Measurements from ENCODE around the gene MDC1. TPM values are rescaled to one million over a fixed set of nuclear protein-coding genes. Genes with fewer than 3 reads are reported as not detected.
"Not testable (repeated sequence)": the region's sequence is repeated elsewhere in the genome, so short reads cannot be mapped to it uniquely, and the experiment has no call there.

Gene MDC1
- total RNA-seq, 1 experiment from 2014 or later: 46.6 TPM

DNA sequence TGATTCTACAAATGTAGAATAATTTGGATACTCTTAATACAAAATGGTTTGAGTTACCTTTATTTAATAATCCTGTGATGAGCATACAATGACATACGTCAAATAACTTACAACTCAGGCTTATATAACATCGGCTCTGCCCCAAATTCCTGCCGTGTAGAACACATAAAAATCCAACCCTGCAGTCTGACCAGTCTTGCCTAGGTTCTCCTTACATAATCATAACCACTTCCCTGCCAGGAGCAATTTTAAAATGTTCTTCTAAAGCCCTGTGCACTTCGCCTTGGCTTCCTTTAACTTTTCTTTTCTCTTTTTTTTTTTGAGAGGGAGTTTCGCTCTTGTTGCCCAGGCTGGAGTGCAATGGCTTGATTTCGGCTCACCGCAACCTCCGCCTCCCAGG is 43.5 kb upstream of the MDC1 start:
- H3K36me3 Mint-ChIP-seq (ENCODE audit: insufficient read depth, unreplicated experiment): peaks cover 25% of the 10 kb centered on the region

DNA sequence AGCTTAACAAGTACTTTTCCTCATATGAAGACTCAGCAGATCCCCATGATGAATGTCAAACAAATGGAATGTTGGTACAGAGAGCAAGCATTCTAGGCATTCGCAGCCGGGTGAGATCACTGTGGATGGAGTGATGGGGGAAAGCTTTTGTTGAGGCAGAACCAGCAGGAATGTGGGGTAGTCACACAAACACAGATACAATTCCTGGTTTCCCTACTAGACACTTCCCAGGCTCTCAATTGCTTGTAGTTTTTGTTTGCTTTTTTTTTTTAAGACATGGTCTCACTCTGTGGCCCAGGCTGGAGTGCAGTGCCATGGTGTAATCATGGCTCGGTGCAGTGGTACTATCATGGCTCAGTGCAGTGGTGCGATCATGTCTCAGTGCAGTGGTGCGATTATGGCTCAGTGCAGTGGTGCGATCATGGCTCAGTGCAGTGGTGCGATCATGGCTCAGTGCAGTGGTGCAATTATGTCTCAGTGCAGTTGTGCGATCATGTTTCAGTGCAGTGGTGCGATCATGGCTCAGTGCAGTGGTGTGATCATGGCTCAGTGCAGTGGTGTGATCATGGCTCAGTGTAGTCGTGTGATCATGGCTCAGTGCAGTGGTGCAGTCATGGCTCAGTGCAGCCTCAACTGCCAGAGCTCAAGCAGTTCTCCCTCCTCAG is 42.6 kb upstream of the MDC1 start:
- TF ChIP-seq, protein P1, sequence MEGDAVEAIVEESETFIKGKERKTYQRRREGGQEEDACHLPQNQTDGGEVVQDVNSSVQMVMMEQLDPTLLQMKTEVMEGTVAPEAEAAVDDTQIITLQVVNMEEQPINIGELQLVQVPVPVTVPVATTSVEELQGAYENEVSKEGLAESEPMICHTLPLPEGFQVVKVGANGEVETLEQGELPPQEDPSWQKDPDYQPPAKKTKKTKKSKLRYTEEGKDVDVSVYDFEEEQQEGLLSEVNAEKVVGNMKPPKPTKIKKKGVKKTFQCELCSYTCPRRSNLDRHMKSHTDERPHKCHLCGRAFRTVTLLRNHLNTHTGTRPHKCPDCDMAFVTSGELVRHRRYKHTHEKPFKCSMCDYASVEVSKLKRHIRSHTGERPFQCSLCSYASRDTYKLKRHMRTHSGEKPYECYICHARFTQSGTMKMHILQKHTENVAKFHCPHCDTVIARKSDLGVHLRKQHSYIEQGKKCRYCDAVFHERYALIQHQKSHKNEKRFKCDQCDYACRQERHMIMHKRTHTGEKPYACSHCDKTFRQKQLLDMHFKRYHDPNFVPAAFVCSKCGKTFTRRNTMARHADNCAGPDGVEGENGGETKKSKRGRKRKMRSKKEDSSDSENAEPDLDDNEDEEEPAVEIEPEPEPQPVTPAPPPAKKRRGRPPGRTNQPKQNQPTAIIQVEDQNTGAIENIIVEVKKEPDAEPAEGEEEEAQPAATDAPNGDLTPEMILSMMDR (IDR thresholded peaks at IDR 0.05; ENCODE audit: insufficient read depth in 1 of 2, low read depth in 1 of 2, low read length in 1 of 2, severe bottlenecking in 1 of 2, unreplicated experiment in 1 of 2): no peak
- H3K4me3 ChIP-seq (ENCODE audit: low read depth, low read length): no peak overlapping the region
- peaks cover 34% of the 10 kb centered on the region for H3K4me1 Mint-ChIP-seq (ENCODE audit: low read depth, unreplicated experiment)
- intact Hi-C loops (cut with micrococcal nuclease; ENCODE audit: unreplicated experiment): loop anchor here (5.0 kb wide), 1 partner anchor 53 kb away; no protein-coding TSS in a partner anchor
- no peak overlapping the region for H3K4me3 Mint-ChIP-seq (ENCODE audit: unreplicated experiment)
- ChIA-PET CTCF (interaction anchor here (0.7 to 1.1 kb wide), 3 partner anchors 9 to 154 kb away, joined by 3 to 4 read pairs (median 3); partner anchors contain the start of genes IER3 and VARS2), POLR2A (interaction anchor here (0.6 to 1.0 kb wide), 3 partner anchors 9 to 42 kb away, joined by 3 to 5 read pairs (median 4); partner anchors contain the start of genes IER3 and MDC1)
- peak overlapping the region; percentile 75 for H3K27ac Mint-ChIP-seq (ENCODE audit: unreplicated experiment)
- peaks cover 10% of the 10 kb centered on the region for H3K9me3 Mint-ChIP-seq (ENCODE audit: unreplicated experiment)
- DNase-seq: peak; percentile 65 to 66
- no peaks in the 10 kb centered on the region for H3K27me3 ChIP-seq (replicated peaks; ENCODE audit: control insufficient read depth, insufficient read depth, low read length)
- no peaks in the 10 kb centered on the region for H3K9me3 ChIP-seq
- H3K36me3 Mint-ChIP-seq (ENCODE audit: insufficient read depth, unreplicated experiment): peaks cover 25% of the 10 kb centered on the region
- peaks cover 39% of the 10 kb centered on the region for H3K4me1 ChIP-seq
- no peaks in the 10 kb centered on the region for H3K27me3 Mint-ChIP-seq (ENCODE audit: insufficient read depth, unreplicated experiment)
- no TSS peak for BruUV-seq (replicated peaks)
- no peaks in the 10 kb centered on the region for H3K36me3 ChIP-seq (ENCODE audit: control insufficient read depth, insufficient read depth, low read length)

More for the DNA sequence above, 43.5 kb upstream of the MDC1 start:
- TF ChIP-seq, protein P1 (IDR thresholded peaks at IDR 0.05; ENCODE audit: insufficient read depth in 1 of 2, low read depth in 1 of 2, low read length in 1 of 2, severe bottlenecking in 1 of 2, unreplicated experiment in 1 of 2): no peak
- Mint-ChIP-seq H3K4me3 (ENCODE audit: unreplicated experiment) (no peak overlapping the region), H3K27ac (ENCODE audit: unreplicated experiment) (peak overlapping the region; percentile 75), H3K9me3 (ENCODE audit: unreplicated experiment) (peaks cover 11% of the 10 kb centered on the region), H3K4me1 (ENCODE audit: low read depth, unreplicated experiment) (peaks cover 34% of the 10 kb centered on the region), H3K27me3 (ENCODE audit: insufficient read depth, unreplicated experiment) (no peaks in the 10 kb centered on the region)
- peaks cover 47% of the 10 kb centered on the region for H3K4me1 ChIP-seq
- CTCF ChIA-PET: no interaction called here
- POLR2A ChIA-PET: interaction anchor here (0.7 kb wide), 1 partner anchor 203 kb away, joined by 4 read pairs; no protein-coding TSS in a partner anchor
- no peaks in the 10 kb centered on the region for H3K9me3 ChIP-seq
- intact Hi-C loops (cut with micrococcal nuclease; ENCODE audit: unreplicated experiment): loop anchor here (5.0 kb wide), 1 partner anchor 52 kb away; no protein-coding TSS in a partner anchor
- no peak overlapping the region for H3K4me3 ChIP-seq (ENCODE audit: low read depth, low read length)
- H3K27me3 ChIP-seq (replicated peaks; ENCODE audit: control insufficient read depth, insufficient read depth, low read length): no peaks in the 10 kb centered on the region
- BruUV-seq (replicated peaks): no TSS peak
- no peaks in the 10 kb centered on the region for H3K36me3 ChIP-seq (ENCODE audit: control insufficient read depth, insufficient read depth, low read length)
- no peak for DNase-seq

DNA sequence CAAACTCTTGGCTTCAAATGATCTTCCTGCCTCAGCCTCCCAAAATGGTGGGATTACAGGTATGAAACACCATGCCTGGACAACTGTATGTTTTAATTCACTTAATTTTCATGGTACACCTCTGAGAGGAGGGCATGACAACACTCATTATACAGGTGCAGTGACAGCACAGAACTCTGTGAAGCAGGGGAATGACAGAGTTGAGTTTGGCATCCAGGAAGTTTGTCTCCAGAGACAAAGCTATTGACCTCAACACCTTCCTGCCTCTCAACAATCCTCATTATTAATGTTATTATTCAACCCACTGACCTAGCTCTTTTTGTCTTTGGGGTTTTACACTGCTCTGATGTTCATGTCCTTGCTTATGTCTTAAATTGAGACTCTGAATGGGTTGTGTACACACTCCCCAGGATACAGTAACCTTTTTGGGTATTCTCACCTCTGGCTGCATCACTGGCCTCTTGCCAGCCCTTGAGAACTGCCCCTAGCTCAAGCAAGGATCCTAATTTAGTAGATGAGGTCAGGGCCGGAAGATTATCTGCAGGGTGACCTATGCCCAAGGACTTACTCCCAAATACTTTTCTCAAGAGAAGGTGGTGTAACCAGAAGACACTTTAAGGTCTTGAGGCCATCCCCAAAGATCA is 40.3 kb upstream of the MDC1 start:
- TF ChIP-seq, protein P1 (IDR thresholded peaks at IDR 0.05; ENCODE audit: insufficient read depth in 1 of 2, low read depth in 1 of 2, low read length in 1 of 2, severe bottlenecking in 1 of 2, unreplicated experiment in 1 of 2): no peak
- Mint-ChIP-seq H3K27ac (ENCODE audit: unreplicated experiment) (no peak overlapping the region), H3K4me1 (ENCODE audit: low read depth, unreplicated experiment) (peaks cover 20% of the 10 kb centered on the region), H3K9me3 (ENCODE audit: unreplicated experiment) (no peaks in the 10 kb centered on the region), H3K36me3 (ENCODE audit: insufficient read depth, unreplicated experiment) (peaks cover 9% of the 10 kb centered on the region), H3K4me3 (ENCODE audit: unreplicated experiment) (no peak overlapping the region), H3K27me3 (ENCODE audit: insufficient read depth, unreplicated experiment) (no peaks in the 10 kb centered on the region)
- Histone ChIP-seq H3K9me3 (no peaks in the 10 kb centered on the region), H3K4me1 (peaks cover 20% of the 10 kb centered on the region), H3K4me3 (ENCODE audit: low read depth, low read length) (no peak overlapping the region), H3K27me3 (replicated peaks; ENCODE audit: control insufficient read depth, insufficient read depth, low read length) (no peaks in the 10 kb centered on the region), H3K36me3 (ENCODE audit: control insufficient read depth, insufficient read depth, low read length) (no peaks in the 10 kb centered on the region)
- CTCF ChIA-PET: no interaction called here
- intact Hi-C loops (cut with micrococcal nuclease; ENCODE audit: unreplicated experiment): no loop called here
- BruUV-seq (replicated peaks): no TSS peak
- DNase-seq: no peak
- POLR2A ChIA-PET: no interaction called here

DNA sequence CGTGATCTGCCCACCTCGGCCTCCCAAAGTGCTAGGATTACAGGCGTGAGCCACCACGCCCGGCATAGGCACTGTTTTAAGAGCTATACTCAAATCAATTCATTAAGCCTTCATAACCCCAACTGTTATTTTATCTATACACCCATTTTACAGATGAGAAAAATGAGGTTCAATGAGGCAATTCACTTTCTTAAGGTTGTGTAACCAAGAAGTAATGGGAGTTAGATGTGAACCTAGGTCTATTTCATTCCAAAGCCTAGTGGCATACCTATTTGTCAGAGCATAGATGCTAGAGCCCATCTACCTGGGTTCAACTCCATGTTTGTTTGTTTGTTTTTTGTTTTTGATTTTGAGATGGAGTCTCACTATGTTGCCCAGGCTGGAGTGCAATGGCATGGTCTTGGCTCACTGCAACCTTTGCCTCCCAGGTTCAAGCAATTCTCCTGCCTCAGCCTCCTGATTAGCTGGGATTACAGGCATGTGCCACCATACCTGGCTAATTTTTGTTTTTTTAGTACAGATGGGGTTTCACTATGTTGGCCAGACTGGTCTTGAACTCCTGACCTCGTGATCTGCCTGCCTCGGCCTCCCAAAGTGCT is 39.4 kb upstream of the MDC1 start:
- H3K9me3 ChIP-seq; intact Hi-C loops (cut with micrococcal nuclease; ENCODE audit: unreplicated experiment); H3K27me3 ChIP-seq (replicated peaks; ENCODE audit: control insufficient read depth, insufficient read depth, low read length); CTCF ChIA-PET; H3K36me3 Mint-ChIP-seq (ENCODE audit: insufficient read depth, unreplicated experiment); H3K36me3 ChIP-seq (ENCODE audit: control insufficient read depth, insufficient read depth, low read length); BruUV-seq (replicated peaks); DNase-seq; H3K4me3 ChIP-seq (ENCODE audit: low read depth, low read length); H3K27me3 Mint-ChIP-seq (ENCODE audit: insufficient read depth, unreplicated experiment); H3K27ac Mint-ChIP-seq (ENCODE audit: unreplicated experiment); H3K4me3 Mint-ChIP-seq (ENCODE audit: unreplicated experiment); H3K9me3 Mint-ChIP-seq (ENCODE audit: unreplicated experiment): not testable (repeated sequence)
- peaks cover 20% of the 10 kb centered on the region for H3K4me1 ChIP-seq
- H3K4me1 Mint-ChIP-seq (ENCODE audit: low read depth, unreplicated experiment): peaks cover 20% of the 10 kb centered on the region
- POLR2A ChIA-PET: interaction anchor here (0.6 kb wide), 1 partner anchor 189 kb away, joined by 4 read pairs; no protein-coding TSS in a partner anchor

Data from Caco-2 (cell line).